Hematopoietic multipotent progenitor cell treated with erythropoietin and hydrocortisone succinate and interleukin-3 and kit ligand, for 6 days (in vitro differentiated cells): ENCODE results near the gene MARK3.

Source experiments
- DNase-seq: peaks from one replicate; pipeline ENCODE4 v3.0.0-alpha.2; 2015

The MARK3 gene

DNA sequence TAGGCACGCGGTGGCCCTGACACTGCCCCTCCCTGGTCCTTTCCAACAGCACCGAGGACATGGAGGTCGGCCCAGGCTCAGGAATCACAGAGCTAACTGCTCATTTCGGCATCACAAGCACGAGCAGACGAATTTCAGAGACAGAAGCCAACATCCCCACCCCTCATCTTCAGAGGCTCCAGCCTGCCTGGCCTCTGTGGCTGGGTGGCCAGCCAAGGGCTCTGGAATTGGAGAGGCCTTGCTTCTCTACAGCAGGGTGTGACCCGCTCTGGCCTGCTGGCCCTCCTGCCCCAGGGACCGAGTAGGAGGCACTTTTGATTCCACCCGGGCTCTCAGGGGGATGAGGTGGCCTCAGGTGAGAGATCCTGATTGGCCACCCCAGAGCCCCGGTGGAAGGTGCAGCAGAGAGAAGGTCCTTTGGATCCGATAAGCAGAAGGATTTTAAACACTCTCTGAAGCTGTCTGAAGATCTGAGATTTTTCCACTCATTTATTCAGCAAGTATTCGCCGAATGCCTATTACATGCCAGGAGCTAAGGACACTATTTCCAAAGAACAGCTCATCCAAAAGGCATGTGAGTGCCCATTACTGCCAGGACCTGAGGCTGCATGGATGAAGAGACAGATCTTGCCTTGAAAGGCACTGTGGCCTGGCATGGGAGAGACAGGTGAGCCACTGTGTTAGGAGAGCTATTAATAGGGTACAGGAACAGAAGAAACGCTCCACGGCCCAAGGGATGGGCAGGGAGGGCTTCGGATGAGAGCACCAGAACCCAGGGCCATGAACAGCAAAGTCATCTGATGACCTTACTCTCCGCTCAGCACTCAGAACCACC lies 167.0 kb downstream of the MARK3 start:
- no peak for DNase-seq

DNA sequence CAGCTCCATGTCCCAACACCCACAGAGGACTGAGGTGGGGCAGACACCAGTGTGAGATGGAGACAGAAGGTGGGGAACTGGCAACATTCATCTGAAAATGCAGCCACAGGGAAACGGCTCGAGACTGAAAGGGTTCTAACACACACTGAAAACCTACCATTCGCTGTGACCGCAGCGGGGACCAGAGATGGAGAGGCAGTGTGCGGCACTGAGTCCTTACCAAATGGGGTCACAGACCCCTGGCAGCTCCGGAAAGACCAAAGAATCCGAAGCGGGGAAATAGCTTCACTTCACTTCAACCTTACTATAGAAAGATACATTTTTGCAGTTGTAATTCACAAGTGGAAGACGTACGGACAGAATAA lies 167.6 kb downstream of the MARK3 start:
- no peak for DNase-seq
